ENCODE measurements around the gene ADAMTS10.

DNA sequence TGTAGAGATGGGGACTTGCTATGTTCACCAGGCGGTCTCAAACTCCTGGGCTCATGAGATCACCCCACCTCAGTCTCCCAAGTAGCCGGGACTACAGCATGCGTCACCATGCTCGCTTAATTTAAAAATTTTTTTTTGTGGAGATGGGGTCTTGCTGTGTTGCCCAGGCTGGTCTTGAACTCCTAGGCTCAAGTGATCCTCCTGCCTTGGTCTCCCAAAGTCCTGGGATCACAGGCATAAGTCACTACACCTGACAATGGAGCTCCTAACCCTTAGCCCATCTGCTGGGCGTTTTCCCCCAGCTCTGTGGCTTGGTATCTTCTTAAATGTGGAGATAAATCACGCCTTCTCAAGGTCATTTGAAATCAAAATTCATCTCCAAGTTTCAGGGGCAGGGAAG lies 6.3 kb upstream of the ADAMTS10 start:
- TF ChIP-seq EGR1 (IDR thresholded peaks at IDR 0.05; ENCODE audit: low read depth) = no peak
- no peak for TF ChIP-seq CTCF (IDR thresholded peaks at IDR 0.05 in 2 of 3, conservative IDR thresholded peaks at IDR 0.05 in 1 of 3; ENCODE audit: borderline replicate concordance in 1 of 3, insufficient read depth in 1 of 3, low read depth in 2 of 3, low read length in 2 of 3)
- no peak for TF ChIP-seq EZH2 (IDR thresholded peaks at IDR 0.05)
- TF ChIP-seq JUND (IDR thresholded peaks at IDR 0.05) = no peak
- no peak for TF ChIP-seq CEBPB (IDR thresholded peaks at IDR 0.05; ENCODE audit: low read depth)
- TF ChIP-seq TCF7L2 (IDR thresholded peaks at IDR 0.05; ENCODE audit: borderline replicate concordance, extremely low read depth, insufficient read depth, insufficient read length) = no peak
- no peak for TF ChIP-seq POLR2A (IDR thresholded peaks at IDR 0.05; ENCODE audit: borderline replicate concordance, extremely low read depth, insufficient read depth, insufficient read length)
- TF ChIP-seq, protein P1, sequence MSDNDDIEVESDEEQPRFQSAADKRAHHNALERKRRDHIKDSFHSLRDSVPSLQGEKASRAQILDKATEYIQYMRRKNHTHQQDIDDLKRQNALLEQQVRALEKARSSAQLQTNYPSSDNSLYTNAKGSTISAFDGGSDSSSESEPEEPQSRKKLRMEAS (IDR thresholded peaks at IDR 0.05) = no peak
